ENCODE results near the gene RPL21.

The RPL21 gene

GRCh38 chr13:27259831-27260230 is 8.5 kb downstream of the RPL21 start:
- Histone ChIP-seq H3K4me2 (ENCODE audit: low read length) (no peak overlapping the region), H3K27me3 (ENCODE audit: control insufficient read depth, insufficient read depth, low read length) (no peaks in the 10 kb centered on the region), H3K9me3 (replicated peaks; ENCODE audit: low read length) (no peaks in the 10 kb centered on the region), H3K36me3 (ENCODE audit: insufficient read depth, low read length) (peaks cover 55% of the 10 kb centered on the region), H3K4me3 (ENCODE audit: low read length) (no peak overlapping the region), H3K9ac (ENCODE audit: low read depth, low read length) (no peak overlapping the region), H3K4me1 (ENCODE audit: control insufficient read depth, insufficient read depth, low read length) (no peaks in the 10 kb centered on the region)

GRCh38 chr13:27261396-27261795 is 10.0 kb downstream of the RPL21 start:
- Histone ChIP-seq H3K9me3 (replicated peaks; ENCODE audit: low read length) (no peaks in the 10 kb centered on the region), H3K9ac (ENCODE audit: low read depth, low read length) (no peak overlapping the region), H3K4me1 (ENCODE audit: control insufficient read depth, insufficient read depth, low read length) (no peaks in the 10 kb centered on the region), H3K4me3 (ENCODE audit: low read length) (no peak overlapping the region), H3K27me3 (ENCODE audit: control insufficient read depth, insufficient read depth, low read length) (no peaks in the 10 kb centered on the region), H3K36me3 (ENCODE audit: insufficient read depth, low read length) (peaks cover 46% of the 10 kb centered on the region), H3K4me2 (ENCODE audit: low read length) (no peak overlapping the region)

DNA sequence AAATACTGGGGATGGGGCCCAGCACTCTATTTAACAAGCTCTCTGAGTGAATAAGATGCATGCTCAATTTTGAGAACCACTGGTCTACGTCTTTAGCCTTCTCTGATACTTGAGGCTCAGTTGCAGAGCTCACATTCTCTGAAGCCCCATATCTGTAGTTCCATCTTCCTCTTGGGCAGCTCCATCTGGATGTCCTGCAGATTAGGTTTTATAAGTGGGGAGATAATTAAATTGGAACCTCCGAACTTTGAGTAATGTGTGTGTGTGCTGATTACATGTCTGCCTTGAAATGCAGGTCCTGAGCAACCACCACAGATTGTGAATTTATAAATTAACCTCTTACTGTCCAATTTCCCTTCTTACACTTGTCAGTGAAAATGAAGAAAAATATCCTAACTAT is 12.1 kb downstream of the RPL21 start:
- Histone ChIP-seq H3K9me3 (replicated peaks; ENCODE audit: low read length) (no peaks in the 10 kb centered on the region), H3K27me3 (ENCODE audit: control insufficient read depth, insufficient read depth, low read length) (no peaks in the 10 kb centered on the region), H3K4me2 (ENCODE audit: low read length) (no peak overlapping the region), H3K36me3 (ENCODE audit: insufficient read depth, low read length) (peaks cover 26% of the 10 kb centered on the region), H3K9ac (ENCODE audit: low read depth, low read length) (peak overlapping the region; percentile 16), H3K4me1 (ENCODE audit: control insufficient read depth, insufficient read depth, low read length) (no peaks in the 10 kb centered on the region), H3K4me3 (ENCODE audit: low read length) (no peak overlapping the region)

- H3K4me2 ChIP-seq (ENCODE audit: low read length), result no peak overlapping the region
- H3K9me3 ChIP-seq (replicated peaks; ENCODE audit: low read length), result no peaks in the 10 kb centered on the region
- H3K4me1 ChIP-seq (ENCODE audit: control insufficient read depth, insufficient read depth, low read length), result no peaks in the 10 kb centered on the region
- peaks cover 18% of the 10 kb centered on the region for H3K36me3 ChIP-seq (ENCODE audit: insufficient read depth, low read length)
- H3K4me3 ChIP-seq (ENCODE audit: low read length), result no peak overlapping the region
- peak overlapping the region; percentile 16 for H3K9ac ChIP-seq (ENCODE audit: low read depth, low read length)
- H3K27me3 ChIP-seq (ENCODE audit: control insufficient read depth, insufficient read depth, low read length), result no peaks in the 10 kb centered on the region
Observed at GRCh38 chr13:27264181-27264580, 12.8 kb downstream of the RPL21 start.

- no peaks in the 10 kb centered on the region for H3K27me3 ChIP-seq (ENCODE audit: control insufficient read depth, insufficient read depth, low read length)
- no peaks in the 10 kb centered on the region for H3K4me1 ChIP-seq (ENCODE audit: control insufficient read depth, insufficient read depth, low read length)
- no peak overlapping the region for H3K4me3 ChIP-seq (ENCODE audit: low read length)
- no peak overlapping the region for H3K4me2 ChIP-seq (ENCODE audit: low read length)
- H3K9me3 ChIP-seq (replicated peaks; ENCODE audit: low read length), result no peaks in the 10 kb centered on the region
- H3K9ac ChIP-seq (ENCODE audit: low read depth, low read length), result no peak overlapping the region
- peaks cover 14% of the 10 kb centered on the region for H3K36me3 ChIP-seq (ENCODE audit: insufficient read depth, low read length)
Observed at GRCh38 chr13:27264648-27265047, 13.3 kb downstream of the RPL21 start.

DNA sequence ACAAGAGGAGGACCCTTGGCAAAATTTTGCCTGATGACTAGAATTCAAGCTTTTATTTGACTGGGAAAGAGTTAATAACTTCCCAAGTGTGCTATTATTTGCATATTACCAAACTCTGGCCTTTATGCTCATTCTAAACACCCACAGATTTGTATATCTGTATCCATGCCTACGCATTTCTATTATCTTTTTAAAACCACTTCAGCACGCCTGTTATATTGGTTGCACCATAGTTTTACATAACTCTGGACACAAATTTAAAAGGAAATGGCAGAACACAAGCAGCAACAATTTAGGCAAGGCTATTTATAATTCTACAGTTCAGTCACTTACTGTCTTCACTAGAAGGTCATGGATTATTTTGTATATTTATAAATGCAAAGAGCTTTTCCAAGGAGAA is 15.6 kb downstream of the RPL21 start:
- Histone ChIP-seq H3K36me3 (ENCODE audit: insufficient read depth, low read length) (no peaks in the 10 kb centered on the region), H3K4me1 (ENCODE audit: control insufficient read depth, insufficient read depth, low read length) (peaks cover 8% of the 10 kb centered on the region), H3K4me2 (ENCODE audit: low read length) (no peak overlapping the region)

GRCh38 chr13:27267596-27267995 is 16.2 kb downstream of the RPL21 start:
- Histone ChIP-seq H3K27me3 (ENCODE audit: control insufficient read depth, insufficient read depth, low read length) (no peaks in the 10 kb centered on the region), H3K9ac (ENCODE audit: low read depth, low read length) (no peak overlapping the region), H3K4me2 (ENCODE audit: low read length) (no peak overlapping the region), H3K4me1 (ENCODE audit: control insufficient read depth, insufficient read depth, low read length) (peaks cover 15% of the 10 kb centered on the region), H3K4me3 (ENCODE audit: low read length) (no peak overlapping the region), H3K9me3 (replicated peaks; ENCODE audit: low read length) (no peaks in the 10 kb centered on the region), H3K36me3 (ENCODE audit: insufficient read depth, low read length) (no peaks in the 10 kb centered on the region)

More for the DNA sequence above, 15.6 kb downstream of the RPL21 start:
- Histone ChIP-seq H3K9me3 (replicated peaks; ENCODE audit: low read length) (no peaks in the 10 kb centered on the region), H3K9ac (ENCODE audit: low read depth, low read length) (no peak overlapping the region), H3K27me3 (ENCODE audit: control insufficient read depth, insufficient read depth, low read length) (no peaks in the 10 kb centered on the region), H3K4me3 (ENCODE audit: low read length) (no peak overlapping the region)

GRCh38 chr13:27269114-27269665 is 17.8 kb downstream of the RPL21 start:
- Histone ChIP-seq H3K4me1 (ENCODE audit: control insufficient read depth, insufficient read depth, low read length) (peaks cover 27% of the 10 kb centered on the region), H3K27me3 (ENCODE audit: control insufficient read depth, insufficient read depth, low read length) (peaks cover 3% of the 10 kb centered on the region), H3K9ac (ENCODE audit: low read depth, low read length) (no peak overlapping the region), H3K4me3 (ENCODE audit: low read length) (no peak overlapping the region), H3K4me2 (ENCODE audit: low read length) (no peak overlapping the region), H3K36me3 (ENCODE audit: insufficient read depth, low read length) (no peaks in the 10 kb centered on the region), H3K9me3 (replicated peaks; ENCODE audit: low read length) (no peaks in the 10 kb centered on the region)

GRCh38 chr13:27270594-27271520 is 19.5 kb downstream of the RPL21 start, which contains the start of gene RASL11A:
RASL11A (plus strand) TSS chr13:27270830; CDS start chr13:27270945, 115 bp downstream.
- H3K9ac ChIP-seq (ENCODE audit: low read depth, low read length), result peak within 1 kb of the TSS; percentile 82
- no peaks in the 10 kb centered on the region for H3K9me3 ChIP-seq (replicated peaks; ENCODE audit: low read length)
- H3K36me3 ChIP-seq (ENCODE audit: insufficient read depth, low read length), result no peaks in the 10 kb centered on the region
- H3K27me3 ChIP-seq (ENCODE audit: control insufficient read depth, insufficient read depth, low read length), result peaks cover 20% of the 10 kb centered on the region
- peak within 1 kb of the TSS; percentile 94 for H3K4me3 ChIP-seq (ENCODE audit: low read length)
- H3K4me2 ChIP-seq (ENCODE audit: low read length), result peak within 1 kb of the TSS; percentile 99
- peaks cover 27% of the 10 kb centered on the region for H3K4me1 ChIP-seq (ENCODE audit: control insufficient read depth, insufficient read depth, low read length)

DNA sequence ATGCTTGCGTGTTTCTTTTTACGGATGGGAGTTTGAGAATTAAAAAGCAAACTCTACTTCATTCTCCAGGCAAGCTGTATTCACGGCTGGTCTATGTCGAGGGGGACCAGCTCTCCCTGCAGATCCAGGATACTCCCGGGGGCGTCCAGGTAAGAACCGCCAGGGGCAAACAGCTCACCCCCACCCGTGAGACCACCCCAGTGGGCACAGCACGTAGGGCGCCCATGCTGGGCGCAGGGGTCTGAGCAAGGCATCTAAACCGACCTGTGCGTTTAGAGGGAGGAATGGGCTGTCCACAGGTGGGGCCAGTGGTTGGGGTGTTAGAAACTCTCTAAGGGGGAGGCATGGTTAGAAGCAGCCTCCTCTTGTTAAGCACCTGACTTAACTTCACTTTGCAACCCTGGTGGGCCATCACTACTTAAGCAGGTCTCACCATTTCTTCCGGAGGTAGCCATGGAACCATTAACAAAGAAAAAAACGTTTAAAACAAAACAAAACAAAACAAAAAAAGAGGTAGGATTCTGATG is 20.3 kb downstream of the RPL21 start:
- peak overlapping the region; percentile 99 for H3K4me2 ChIP-seq (ENCODE audit: low read length)
- peaks cover 27% of the 10 kb centered on the region for H3K4me1 ChIP-seq (ENCODE audit: control insufficient read depth, insufficient read depth, low read length)
- H3K9ac ChIP-seq (ENCODE audit: low read depth, low read length), result no peak overlapping the region
- peak overlapping the region; percentile 94 for H3K4me3 ChIP-seq (ENCODE audit: low read length)
- no peaks in the 10 kb centered on the region for H3K36me3 ChIP-seq (ENCODE audit: insufficient read depth, low read length)
- H3K27me3 ChIP-seq (ENCODE audit: control insufficient read depth, insufficient read depth, low read length), result peaks cover 26% of the 10 kb centered on the region
- no peaks in the 10 kb centered on the region for H3K9me3 ChIP-seq (replicated peaks; ENCODE audit: low read length)

DNA sequence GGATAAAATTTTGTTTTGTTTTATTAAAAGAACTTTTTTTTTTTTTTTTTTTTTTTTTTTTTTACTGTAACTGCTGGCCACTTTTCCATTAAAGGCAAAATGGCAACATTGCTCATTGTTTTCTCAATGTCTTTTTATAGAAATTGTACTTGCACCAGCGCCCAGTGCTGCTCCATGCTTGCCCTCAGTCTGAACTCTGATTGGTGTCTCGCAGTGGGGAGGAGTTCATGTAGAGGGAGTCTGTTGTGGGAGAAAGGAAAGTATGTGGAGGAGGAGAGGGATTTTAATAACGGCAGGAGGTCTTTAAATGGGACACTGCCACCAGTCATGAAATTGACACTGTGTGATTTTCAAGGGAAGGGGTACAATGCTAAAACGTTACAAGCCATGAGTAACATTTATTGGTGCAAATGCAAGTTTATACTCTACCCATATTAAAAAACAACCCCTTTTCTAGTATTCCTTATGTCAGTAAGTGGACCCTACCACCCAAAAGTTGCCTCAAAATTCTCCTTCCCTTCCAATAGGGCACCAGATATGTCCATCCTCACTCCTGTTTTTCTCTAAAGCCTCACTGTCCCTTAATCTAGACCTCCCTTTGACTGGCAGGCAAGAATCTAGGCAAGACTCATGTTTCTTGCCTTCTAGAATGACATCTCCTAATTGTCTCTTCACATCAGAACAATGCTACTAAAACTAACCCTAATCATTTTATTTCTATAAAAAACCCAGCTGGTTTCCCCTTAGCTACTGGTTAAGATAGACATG is 22.5 kb downstream of the RPL21 start:
- Histone ChIP-seq H3K4me3 (ENCODE audit: low read length) (no peak overlapping the region), H3K9ac (ENCODE audit: low read depth, low read length) (no peak overlapping the region), H3K36me3 (ENCODE audit: insufficient read depth, low read length) (no peaks in the 10 kb centered on the region), H3K27me3 (ENCODE audit: control insufficient read depth, insufficient read depth, low read length) (peaks cover 44% of the 10 kb centered on the region), H3K9me3 (replicated peaks; ENCODE audit: low read length) (no peaks in the 10 kb centered on the region), H3K4me2 (ENCODE audit: low read length) (no peak overlapping the region), H3K4me1 (ENCODE audit: control insufficient read depth, insufficient read depth, low read length) (peaks cover 27% of the 10 kb centered on the region)

Measured in skeletal muscle satellite cell (primary cell).